T-helper 2 cell treated with Interferon-gamma antibody and Interleukin-4, amounts not matched to agents 100 ng/mL and 5 ng/mL, for 36 hours (primary cell): ENCODE data around the gene ABCA4. TPM values are rescaled to one million over a fixed set of nuclear protein-coding genes. Genes with fewer than 3 reads are reported as not detected.

Experiments
- intact Hi-C: fragments of 100-400 bp; cut with micrococcal nuclease; formaldehyde crosslinking; loops from one replicate; pipeline ENCODE4 v1.15.1; 2023
- total RNA-seq: library from RNA; stranded (reverse); gene quantifications from 2 replicates; pipeline ENCODE4 v1.2.3, GENCODE V29; 2022

The ABCA4 gene
- total RNA-seq, 1 donor from 2014 or later: not detected

GRCh38 chr1:94084085-94084484, 36.9 kb downstream of the ABCA4 start:
- intact Hi-C loops: no loop called here

DNA sequence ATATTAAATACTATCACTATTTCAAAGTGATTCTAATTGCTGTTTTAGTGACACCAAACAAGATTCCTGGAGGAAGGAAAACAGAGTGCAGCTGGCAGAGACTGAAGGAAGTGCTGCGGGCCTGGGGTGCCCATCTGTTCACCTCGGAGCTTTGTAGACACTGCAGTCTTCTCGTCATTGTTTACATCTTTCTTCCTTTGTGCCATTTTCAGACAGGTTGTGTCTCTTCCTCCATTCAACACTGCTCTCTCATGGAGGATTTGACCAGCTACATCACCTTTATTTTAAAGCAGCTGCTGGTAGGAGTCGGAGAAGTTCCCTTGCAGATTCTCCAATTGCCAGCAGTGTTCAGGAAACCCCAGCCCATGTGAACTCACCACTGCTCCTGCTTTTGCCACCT, 37.3 kb downstream of the ABCA4 start:
- intact Hi-C loops: no loop called here

DNA sequence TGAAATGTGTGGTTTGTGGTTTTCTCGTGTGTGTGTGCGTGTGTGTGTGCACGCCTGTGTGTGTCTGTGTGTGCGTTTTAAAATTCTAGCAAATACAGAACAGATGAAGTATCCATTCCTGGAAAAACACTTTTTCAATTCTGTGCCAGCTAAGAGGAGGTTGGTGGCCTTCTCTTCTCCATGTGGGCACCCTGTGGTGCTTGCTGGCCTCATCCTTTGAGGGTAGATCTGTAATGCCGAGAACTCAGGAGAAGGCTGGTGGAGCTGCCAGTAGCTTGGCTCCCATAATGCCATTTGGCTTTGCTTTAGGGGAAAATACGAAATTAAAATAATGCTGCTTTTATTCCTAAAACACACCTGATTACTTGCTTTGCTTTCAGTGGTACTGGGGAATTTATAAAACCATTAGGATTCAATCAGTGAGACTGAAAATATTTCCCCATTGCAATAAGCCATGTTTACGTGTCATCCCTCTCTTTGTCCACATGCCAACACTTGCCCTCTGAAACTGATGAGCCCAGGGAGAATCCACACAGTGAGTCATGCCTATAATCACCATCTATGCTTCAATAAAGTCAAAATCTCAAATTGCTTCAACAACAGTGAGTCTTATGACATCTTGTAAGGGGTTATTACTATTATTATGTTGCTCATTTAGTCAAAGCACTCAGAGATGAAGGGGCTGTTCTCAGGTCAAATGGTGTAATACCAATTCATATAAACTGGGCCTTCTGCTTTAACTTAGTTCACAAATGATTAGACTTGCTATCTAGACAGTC, 39.2 kb downstream of the ABCA4 start:
- intact Hi-C loops: no loop called here

GRCh38 chr1:94079989-94080388, 41.0 kb downstream of the ABCA4 start:
- intact Hi-C loops: no loop called here

DNA sequence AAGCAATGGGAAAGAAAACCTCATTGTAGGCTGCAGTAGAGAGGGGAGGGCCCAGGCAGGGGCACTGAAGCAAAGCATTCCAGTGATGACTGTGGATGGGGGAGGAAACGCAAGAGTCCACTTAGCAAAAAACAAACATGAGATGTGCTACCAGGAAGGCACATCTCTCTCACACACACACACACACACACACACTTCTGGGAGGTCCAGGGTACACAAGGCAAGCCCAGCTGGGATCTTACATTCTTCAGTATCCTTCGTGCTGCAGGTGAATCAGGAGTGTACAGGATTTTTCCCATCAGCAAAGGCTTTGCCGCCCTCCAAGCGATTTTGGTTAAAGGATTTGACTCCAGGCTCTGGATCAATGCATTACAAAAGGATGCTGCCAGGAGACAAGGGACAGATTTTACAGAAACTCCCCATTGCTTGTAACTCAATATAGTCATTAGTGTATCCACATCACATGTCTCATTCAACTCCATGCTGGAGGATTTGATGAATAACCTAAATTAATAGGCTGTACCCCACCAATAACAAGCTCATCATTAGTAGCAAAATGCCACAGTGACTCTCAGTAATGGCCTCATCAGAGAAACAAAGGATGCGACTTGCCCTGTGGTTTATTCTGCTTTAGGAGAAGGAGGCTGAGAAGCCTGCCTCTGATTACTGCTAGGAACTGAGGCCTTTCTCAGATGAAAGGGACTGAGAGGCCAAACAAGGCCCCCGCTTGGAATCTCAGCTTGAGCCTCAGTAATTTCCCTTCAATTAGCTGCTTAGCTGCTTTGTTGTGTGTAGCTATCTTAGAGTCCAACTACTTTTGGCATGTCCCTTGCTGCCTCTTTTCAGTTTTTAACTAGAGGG, 41.6 kb downstream of the ABCA4 start:
- intact Hi-C loops: no loop called here

- intact Hi-C loops: no loop called here
Observed at GRCh38 chr1:94072840-94073522, 48.0 kb downstream of the ABCA4 start.

GRCh38 chr1:94071976-94072375, 49.0 kb downstream of the ABCA4 start:
- intact Hi-C loops: no loop called here

GRCh38 chr1:94071391-94071790, 49.6 kb downstream of the ABCA4 start:
- intact Hi-C loops: no loop called here

DNA sequence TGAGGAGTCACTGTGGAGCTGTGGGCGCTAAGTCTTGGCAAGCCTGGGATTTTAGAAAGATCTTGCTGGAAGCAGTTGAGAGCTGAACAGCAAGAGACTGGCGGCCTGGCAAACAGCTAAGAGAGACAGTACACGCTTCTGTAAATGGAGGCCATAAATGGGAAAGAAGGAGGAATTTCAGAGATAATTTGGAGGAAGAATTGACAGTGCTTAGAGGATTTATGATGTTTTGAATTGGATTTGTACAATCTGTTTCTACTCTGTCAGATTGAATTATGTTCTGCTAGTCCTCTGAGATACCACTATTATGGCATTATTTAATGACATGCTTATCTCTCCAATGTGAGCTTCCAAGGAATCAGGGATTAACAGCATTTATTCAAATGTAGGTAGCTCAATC, 50.1 kb downstream of the ABCA4 start:
- intact Hi-C loops: no loop called here

- intact Hi-C loops: no loop called here
Observed at GRCh38 chr1:94069919-94070285, 51.0 kb downstream of the ABCA4 start.

GRCh38 chr1:94068999-94069918, 51.7 kb downstream of the ABCA4 start:
- intact Hi-C loops: no loop called here

DNA sequence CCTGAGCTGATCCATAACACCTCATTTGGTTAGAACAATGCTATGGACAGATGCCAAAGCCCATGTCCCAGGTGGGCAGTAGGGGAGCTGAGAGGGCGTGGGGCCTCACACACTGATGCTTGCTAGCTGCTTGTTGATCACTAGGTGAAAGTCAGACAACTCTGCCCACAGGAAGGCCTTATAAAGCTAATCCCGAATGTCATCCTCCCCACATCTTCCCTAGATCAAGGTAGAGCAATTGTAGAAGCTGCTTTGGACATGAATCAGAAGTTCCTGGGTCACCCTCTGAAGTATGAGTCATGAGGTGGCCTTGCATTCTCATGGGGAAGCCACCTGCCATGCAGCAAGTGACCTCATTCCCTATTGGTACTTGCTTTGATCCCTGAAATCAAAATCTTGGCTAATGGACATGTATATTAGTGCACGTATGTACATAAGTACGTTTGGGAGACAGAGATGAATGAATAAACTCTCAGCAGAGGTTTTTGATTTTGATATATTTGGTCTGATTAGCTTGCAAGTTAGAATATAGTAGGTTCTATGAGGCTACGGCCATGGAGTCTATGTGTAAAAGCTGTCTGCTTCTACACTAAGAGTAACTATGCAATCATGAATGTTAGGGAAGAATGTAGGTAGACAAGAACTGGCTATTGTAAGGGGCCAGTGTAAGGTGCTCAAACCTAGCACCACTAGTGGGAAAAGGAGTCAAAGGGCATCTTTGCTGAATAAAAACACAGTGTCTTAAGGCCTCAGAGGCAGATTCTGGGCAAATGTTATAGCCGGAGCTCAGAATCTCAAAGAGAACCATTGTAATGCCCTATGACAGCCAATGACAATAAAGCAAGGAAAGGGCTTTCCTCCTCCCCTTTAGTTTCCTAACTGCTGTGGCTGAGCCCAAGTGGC, 52.6 kb downstream of the ABCA4 start:
- intact Hi-C loops: no loop called here

DNA sequence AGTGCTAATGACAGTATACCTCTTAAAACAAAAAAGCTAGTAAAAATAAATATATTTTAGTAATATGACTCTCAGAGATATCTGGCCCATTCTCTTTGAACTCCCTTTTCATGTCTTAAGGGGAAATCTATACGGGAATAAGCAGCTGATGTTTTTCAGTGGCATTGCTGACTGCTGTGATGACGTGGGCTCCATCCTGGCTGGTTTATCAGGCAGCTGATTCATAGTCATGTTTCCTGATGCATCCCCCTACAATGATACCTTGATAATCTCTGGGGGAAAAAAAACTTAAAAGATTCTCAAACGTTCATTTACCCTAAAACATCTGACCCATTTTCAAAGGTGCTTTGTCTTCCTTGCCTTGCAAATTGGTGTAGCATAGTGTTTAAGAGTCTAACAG, 53.8 kb downstream of the ABCA4 start:
- intact Hi-C loops: no loop called here

DNA sequence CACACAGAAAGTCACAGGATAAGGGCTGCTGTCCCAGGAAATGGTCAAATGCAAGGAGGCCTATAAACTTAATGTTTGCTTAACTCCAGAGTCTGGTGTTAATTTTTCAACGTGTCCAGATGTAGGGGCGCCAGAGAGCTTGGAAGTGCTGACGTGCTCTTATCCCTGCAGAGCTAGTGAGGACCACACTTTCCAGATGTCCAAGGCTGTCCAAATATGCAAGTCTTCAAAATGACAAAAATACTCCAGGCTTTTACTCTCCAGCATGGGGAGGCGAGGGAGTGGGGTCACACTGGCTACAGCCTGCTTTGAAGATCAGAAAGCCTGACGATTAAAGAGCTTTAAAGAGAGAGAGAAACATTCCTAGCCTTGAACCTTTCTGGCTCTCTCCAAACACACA, 57.6 kb downstream of the ABCA4 start:
- intact Hi-C loops: loop anchor here (5.0 kb wide), 1 partner anchor 744 kb away; no protein-coding TSS in a partner anchor

DNA sequence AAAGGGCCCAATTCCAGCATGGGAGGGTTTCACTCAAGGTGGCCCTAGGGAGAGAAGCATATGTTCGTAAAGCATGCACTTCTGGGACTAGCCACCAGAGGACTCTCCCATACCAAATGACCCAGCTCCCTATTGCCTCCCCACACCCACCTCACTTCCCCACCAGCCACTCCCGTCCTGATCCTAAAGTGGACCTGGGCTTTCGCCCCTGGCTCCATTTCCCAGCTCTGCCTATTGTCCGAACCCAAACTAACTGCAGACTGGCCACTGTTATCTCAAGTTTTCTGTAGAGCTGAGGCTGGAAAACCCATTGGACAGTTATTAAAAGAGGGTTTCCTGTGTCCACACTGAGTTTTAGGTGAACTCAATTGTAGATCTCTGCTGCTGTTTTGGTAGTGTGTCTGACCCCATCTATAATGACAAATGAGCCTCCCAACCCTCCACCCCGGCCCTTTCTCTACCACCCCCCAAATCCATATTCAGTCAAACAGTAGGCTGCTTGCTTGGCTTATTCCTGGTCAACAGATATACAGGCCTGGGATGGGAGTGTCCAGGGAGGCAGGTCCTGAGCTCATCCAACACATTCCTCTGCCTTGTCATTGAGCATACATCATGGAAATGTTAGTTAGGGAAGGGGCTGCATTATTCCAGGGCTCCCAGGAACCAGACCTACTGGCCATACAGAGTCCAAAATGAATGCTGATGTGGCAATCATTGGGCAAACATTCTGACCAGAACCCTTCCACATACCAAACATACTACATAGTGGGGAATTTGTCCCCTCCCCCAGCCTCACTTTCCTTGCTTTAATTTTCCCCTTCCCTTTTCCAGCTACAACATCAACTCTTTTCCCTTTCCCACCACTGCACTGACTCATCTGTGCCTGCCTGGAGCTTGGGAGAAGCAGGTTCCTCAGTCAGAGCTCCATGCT, 59.2 kb downstream of the ABCA4 start:
- intact Hi-C loops: loop anchor here (2.0 to 5.0 kb wide), 3 partner anchors 275 to 746 kb away; no protein-coding TSS in a partner anchor

- intact Hi-C loops: loop anchor here (2.0 to 5.0 kb wide), 3 partner anchors 276 to 747 kb away; no protein-coding TSS in a partner anchor
Observed at GRCh38 chr1:94060720-94061119, 60.2 kb downstream of the ABCA4 start.

GRCh38 chr1:94058766-94059165, 62.2 kb downstream of the ABCA4 start:
- intact Hi-C loops: no loop called here

- intact Hi-C loops: no loop called here
Observed at GRCh38 chr1:94056996-94057395, 64.0 kb downstream of the ABCA4 start.

GRCh38 chr1:94056171-94056570, 64.8 kb downstream of the ABCA4 start:
- intact Hi-C loops: no loop called here
